Activated T-helper 9 cell treated with anti-CD3 and anti-CD28 coated beads, Interleukin-2, amount 50 U/mL, for 16 hours (primary cell): ENCODE data around the gene IL24.

Experiments used
- DNase-seq: peaks from one replicate; pipeline ENCODE4 v3.0.0-alpha.2; 2020; ENCODE audit warnings: low read depth

IL24 gene

GRCh38 chr1:206953126-206953525 lies 55.9 kb downstream of the IL24 start:
- DNase-seq = no peak

GRCh38 chr1:206953626-206954025 lies 56.4 kb downstream of the IL24 start:
- no peak for DNase-seq
